RPMI7951 (cell line): Measurements from ENCODE around the gene OTOP3. TPM values are rescaled to one million over a fixed set of nuclear protein-coding genes. Genes with fewer than 3 reads are reported as not detected.
"Not testable (repeated sequence)": the region's sequence is repeated elsewhere in the genome, so short reads cannot be mapped to it uniquely, and the experiment has no call there.

ENCODE experiments used
- DNase-seq: peaks from one replicate; pipeline ENCODE4 v3.0.0-alpha.2; 2012; ENCODE audit warnings: low read depth
- total RNA-seq: library from RNA; depleted of rRNA; stranded (reverse); fragments of >200 nt; shearing (Covaris generic); gene quantifications from 2 replicates; pipeline ENCODE4 v1.2.3, GENCODE V29; 2014; rRNA removed

Gene OTOP3, protein sequence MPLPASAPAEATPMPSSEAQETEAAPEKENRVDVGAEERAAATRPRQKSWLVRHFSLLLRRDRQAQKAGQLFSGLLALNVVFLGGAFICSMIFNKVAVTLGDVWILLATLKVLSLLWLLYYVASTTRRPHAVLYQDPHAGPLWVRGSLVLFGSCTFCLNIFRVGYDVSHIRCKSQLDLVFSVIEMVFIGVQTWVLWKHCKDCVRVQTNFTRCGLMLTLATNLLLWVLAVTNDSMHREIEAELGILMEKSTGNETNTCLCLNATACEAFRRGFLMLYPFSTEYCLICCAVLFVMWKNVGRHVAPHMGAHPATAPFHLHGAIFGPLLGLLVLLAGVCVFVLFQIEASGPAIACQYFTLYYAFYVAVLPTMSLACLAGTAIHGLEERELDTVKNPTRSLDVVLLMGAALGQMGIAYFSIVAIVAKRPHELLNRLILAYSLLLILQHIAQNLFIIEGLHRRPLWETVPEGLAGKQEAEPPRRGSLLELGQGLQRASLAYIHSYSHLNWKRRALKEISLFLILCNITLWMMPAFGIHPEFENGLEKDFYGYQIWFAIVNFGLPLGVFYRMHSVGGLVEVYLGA
- total RNA-seq, result not detected in 2 replicates

DNA sequence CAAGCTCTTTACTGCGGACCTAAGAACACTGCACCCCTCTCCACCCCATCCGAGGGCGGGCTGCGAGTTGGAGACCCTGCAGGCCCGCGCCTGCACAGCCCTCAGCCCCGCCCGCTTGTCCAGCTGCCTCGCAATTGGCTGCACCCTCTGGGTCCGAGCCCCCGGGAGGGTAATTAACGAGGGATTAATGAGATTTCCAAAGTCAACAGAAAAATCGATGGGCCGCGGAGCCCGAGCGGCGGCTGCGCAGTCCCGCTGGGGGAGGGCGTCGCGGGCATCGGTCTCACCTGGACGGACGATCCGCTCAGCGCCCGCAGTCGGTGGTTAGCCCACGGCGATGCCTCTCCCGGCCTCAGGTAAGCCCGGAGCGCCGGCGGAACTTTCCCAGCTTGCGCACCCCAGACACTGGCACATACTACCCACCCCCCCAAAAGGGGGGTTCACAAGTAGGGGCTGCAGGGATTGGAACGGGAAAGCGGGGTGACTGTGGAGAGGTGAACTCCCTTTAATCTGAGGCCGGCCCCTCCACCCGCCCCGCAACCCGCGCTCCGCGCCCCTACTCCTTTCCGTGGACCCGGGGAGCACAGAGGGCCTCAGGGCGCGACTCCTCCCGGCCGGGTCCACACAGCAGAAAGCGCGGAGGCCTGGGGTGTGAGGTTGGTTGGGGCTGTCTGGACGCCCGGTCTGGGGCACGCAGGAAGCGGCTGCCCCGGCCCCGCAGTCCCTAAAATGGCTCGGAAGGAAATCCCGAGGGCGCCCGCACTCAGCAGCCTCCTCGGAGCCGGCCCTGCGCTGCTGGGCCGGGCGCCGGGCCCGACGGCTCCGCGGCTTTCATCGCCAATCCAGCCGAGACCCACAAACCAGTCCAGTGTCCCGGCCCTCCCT, at the start of gene OTOP3:
TSS of gene OTOP3 (plus strand) at position 314 of the 885 bp plus-strand sequence. CDS start at position 338, 24 bp downstream.
- no peak for DNase-seq

DNA sequence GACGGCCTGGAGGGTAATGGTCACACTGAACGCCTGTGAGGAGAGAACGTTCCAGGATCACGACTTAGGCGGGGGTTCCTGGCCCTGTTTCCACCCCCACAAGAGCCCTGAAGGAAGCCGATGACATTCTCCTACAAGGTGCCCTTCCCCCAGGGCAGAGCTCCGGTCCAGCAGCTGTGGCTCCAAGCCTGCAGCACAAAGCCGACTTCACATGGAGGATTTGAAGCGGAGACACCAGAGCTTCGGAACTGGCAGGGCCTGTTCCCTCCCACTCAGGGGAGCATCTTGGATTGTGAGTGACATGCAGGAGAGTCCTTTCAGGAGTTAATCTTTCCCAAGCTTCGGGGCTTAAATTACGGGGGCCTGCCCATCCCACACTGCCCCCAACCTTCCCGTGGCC, 47.2 kb upstream of the OTOP3 start:
- no peak for DNase-seq

DNA sequence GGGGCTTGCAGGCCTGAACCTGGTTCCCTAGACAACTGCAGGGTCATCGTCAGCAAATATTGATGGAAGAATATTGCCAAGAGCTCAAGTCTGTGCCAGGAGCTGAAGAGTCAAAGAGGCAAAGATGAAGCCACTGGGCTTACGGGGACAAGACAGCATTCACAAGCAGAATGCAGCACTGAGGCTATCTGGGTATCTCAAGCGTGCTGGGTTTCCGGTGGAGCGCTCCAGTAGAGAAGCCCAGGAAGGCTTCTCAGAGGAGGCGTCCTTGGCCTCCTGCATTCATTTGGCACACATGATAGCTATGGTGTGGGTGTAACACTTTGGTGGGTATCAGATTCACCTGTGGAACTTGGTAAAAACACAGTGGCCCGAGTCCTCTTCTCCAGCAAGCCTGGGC, 45.1 kb upstream of the OTOP3 start:
- DNase-seq, result no peak

DNA sequence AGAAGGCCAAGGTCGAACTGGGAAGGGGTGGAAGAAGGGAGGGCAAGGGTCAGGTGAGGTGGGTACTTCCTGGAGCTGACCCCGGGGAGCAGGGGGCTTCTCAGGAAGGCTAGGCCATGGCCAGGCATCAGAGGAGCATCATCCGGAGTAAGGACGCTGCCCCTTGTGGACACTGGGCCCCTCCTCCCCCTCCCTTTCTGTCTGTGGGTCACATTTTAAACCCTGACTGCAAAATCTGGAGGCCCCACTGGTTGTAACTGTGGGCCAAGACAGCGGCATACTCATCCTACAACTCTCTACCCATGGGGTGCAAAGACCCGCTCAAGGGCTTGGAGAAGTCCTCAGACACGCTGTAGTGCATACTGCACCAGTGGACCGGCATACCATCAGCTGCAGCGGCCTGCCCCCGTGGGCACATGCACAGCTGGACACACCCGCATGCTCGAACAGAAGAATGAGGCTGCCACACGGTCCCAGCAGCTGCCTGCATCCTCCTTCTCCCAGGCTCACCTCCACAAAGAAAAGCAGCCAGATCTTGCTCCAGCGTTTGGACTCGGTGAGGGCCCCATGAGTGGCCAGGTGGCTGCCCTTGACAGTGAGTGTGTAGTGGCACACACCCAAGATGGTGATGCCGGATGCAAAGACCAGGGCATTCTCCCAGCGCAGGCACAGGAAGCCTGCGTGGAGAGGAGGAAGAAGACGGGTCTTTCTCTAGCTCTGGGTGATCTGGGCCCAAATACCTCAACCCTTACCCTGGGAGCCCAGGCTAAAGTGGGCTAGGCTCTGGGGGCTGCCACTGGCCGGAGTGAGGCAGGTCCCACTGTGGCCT, 43.5 kb upstream of the OTOP3 start:
- DNase-seq, result no peak

DNA sequence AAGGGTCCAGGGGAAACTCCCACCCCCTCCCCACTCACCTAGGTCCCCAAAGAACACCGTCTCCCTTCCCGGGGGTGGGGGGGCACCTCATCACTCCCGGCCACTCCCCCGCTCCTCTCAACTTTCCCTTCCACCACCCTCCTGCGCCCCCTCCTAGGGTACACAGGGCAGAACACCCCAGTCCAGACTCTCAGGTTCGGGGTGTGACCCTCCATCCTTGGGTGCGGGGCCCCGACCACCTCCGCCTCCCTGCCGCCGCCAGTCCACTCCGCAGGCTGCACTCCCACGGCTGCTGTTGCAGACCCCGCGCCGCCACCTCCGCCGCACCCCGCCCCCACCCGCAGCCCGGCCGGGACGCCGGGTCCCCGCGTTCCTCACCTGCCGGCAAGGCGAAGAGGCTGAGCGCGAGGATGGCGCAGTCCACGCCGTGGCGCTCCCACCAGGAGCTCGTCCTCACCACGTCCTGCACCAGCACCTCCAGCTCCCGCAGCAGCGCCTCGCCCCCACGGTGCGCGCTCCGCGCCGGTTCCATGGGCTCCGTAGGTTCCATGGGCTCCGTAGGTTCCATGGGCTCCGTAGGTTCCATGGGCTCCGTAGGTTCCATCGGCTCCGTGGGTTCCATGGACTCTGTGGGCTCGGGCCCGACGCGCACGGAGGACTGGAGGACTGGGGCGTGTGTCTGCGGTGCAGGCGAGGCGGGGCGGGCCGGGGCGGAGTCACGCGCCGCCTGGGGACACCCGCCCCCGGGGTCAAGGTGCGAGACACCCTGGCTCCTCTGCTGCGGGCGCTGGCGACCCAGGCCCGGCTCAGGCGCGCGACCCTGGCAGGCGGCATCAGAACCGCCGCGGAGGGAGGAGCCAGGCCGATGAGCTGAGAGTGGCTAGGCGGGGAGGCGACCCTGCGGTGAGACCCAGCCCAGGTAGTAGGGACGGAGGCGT, 42.5 kb upstream of the OTOP3 start, which contains the start of gene FADS6:
TSS of gene FADS6 (minus strand) at position 660 of the 938 bp plus-strand sequence. CDS start at position 622, 38 bp downstream.
- no peak for DNase-seq

DNA sequence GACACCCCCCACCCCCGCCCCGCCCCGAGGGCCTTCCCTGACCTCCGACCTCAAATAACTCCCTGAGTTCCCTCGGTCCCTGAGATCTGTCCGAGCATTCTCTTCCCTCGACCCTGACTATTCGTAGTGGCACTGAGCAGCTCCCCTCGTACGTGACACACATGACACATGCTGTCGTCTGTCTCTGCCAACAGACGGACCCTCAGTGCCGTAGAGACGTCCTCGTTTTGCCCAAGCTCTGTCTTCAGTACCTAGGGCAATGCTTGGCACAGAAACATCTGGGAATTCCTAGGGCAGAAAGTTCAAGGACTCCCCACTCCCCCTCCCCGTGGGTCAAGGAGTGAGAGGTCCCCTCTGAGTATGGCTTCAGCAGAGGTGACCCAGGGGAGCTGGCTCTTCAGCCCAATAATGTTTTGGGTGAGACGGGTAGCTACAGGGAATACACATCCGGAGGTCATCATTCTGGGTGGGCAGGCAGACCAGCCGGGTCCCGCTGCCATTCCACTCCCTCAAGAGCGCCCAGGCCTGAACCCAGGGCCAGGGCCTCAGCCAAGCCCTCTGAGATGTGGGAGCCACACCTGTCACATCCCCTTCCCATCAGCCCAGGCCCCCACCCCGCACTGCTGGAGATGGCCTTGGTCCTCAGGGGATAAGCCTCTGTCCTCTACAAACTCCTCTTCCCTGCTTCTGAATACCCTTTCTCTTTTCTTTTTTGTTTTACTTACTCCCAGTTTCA, 41.6 kb upstream of the OTOP3 start:
- DNase-seq, result no peak

DNA sequence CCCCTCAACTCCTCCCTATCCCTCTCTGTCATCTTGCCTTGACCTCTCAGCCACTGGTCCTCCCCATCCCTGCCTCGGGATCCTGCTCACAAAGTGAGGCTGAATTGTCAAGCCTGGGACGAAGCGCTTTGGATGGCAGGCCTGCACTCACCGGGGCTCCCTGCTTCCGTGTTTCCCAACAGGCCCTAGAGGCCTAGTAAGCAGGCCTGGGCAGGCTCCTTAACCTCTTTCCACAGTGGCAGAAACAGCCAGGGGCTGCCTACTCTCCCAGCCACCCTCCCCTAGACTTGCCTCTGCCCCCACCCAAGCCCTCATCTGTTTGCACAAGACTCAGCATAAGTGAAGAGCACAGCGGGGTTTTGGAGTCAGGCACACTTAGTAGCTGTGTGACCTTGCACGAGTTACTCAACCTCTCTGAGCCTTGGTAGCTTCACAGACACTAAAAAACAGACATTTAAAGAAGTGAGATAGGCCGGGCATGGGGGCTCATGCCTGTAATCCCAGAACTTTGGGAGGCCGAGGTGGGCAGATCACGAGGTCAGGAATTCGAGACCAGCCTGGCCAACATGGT, 37.2 kb upstream of the OTOP3 start:
- no peak for DNase-seq

DNA sequence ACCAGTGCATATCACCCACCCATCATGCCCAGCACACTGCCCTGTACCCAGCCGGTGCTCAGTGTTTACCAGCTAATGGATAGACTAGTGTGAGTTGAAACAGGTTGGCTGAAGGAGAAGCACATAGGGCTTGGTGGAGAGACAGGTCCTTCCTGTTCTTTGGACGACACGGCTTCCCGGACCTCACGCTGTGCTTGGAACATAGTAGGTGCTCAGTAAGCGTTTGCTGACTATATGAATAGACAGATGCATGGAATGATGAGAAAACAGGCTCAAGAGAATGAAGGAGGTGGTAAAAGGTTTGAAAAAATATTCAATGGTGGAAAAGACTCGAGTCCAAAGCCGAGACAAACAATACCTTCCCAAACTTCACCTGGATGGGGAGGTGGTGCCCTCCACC, 35.5 kb upstream of the OTOP3 start:
- no peak for DNase-seq

DNA sequence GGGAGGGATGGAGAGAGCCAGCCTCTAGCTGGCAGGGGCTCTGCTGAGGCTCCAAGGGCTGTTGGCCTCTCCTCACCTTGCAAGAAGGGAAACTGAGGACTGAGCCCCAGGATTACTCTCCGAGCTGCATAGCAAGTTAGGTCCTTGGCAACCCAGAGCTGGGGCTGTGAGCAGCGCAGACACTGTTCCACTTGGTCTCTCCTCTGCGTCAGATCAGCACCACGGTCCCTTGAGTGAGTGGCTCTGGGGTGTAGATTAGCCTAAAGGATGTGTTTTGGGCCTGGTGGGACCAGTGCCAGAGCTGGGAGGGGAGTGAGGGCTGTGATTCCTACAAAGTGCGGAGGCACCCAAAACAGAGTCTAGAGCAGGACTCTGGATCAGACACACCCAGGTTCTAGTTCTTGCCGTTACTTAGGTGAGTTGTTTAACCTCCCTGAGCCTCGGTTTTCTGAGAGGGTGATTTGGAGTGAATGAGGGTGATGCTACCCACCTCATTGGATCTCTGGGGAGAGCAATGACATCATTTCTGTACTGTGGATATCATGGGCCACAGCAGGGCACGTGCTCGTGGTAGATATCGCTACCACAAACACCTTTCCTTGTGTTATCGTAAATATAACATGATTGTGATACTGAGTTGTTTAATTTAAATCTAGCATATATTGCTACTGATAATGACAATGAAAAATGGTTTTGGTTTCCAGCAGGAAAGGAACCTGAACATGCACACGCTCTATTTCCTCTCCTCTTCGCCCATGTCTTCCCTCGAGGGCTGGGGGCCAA, 34.2 kb upstream of the OTOP3 start:
- no peak for DNase-seq

DNA sequence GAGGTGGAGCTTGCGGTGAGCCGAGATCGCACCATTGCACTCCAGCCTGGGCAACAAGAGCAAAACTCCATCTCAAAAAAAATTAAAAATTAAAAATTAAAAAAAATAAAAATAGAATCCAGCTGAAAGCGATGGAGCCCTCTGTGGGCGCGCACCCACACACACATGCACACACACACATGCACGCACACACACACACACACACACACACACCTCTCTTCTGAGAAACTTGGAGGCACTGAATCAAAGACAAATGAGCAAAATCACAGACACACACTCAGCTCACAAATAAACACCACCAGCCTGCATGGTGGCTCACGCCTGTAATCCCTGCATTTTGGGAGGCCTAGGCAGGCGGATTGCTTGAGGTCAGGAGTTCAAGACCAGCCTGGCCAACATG, 32.7 kb upstream of the OTOP3 start:
- no peak for DNase-seq

DNA sequence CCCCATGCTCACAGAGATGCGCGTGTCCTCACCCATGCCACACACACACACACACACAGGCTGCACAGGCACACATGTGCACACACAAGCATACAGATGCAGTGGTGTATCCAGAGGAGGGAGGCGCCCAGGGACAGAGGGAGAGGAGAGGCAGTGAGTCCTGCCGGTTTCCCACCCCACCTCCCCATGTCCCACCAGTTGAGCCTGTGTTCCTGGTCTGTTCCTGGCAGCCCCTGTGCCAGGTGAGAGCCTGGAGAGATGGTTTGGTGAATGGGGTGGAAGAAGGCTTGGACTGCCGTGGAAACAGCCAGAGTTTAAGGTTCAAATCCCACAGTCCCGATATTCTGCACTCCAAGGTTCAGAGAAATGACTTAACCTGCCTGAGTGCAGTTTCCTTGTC, 32.0 kb upstream of the OTOP3 start:
- no peak for DNase-seq

DNA sequence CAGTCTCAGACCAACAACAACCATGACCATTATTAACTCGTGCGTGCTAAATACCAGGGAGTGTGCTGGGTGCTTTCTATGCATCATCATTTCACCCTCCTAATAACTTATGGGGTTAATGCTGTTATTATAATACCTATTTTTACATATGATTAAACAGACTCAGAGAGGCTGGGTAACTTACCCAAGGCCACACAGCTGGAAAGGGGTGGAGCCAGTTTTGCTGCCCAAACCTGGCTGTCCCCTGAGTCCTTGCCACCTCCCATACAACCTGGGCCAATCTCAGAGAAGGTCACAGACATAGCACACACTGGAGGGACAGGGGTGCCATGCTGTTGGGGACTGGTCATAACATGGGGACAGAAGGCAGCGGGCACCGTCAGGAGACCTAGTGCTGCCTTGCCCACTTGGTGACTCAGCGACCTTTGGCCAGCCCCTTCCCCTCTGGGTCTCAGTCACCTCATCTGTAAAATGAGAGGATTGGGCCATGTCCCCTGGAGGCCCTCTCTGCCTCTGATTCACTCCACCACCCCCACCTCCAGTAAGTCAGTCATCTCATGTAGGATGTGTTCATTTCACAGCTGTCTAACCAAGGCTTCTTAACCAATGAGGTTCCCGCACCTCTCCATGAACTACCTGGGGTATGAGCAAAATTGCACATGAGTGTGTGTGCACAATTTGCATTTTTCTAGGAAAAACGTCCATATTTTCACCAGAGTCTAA, 30.9 kb upstream of the OTOP3 start:
- DNase-seq, result no peak

DNA sequence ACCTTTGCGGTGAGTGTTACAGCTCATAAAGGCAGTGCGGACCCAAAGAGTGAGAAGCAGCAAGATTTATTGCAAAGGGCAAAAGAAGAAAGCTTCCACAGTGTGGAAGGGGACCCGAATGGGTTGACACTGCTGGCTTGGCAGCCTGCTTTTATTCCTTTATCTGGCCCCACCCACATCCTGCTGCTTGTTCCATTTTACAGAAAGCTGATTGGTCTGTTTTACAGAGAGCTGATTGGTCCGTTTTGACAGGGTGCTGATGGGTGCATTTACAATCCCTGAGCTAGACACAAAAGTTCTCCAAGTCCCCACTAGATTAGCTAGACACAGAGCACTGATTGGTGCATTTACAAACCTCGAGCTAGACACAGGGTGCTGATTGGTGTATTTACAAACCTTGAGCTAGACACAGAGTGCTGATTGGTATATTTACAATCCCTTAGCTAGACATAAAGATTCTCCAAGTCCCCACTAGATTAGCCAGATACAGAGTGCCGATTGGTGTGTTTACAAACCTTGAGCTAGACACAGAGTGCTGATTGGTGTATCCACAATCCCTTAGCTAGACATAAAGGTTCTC, 29.4 kb upstream of the OTOP3 start:
- DNase-seq, result not testable (repeated sequence)

DNA sequence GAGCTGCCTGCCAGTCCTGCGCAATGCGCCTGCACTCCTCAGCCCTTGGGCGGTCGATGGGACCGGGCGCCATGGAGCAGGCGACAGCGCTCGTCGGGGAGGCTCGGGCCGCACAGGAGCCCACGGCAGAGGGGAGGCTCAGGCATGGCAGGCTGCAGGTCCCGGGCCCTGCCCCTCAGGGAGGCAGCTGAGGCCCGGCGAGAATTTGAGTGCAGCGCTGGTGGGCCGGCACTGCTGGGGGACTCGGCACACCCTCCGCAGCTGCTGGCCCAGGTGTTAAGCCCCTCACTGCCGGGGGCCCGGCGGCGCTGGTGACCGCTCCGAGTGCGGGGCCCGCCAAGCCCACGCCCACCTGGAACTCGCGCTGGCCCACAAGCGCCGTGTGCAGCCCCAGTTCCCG, 28.7 kb upstream of the OTOP3 start:
- no peak for DNase-seq

DNA sequence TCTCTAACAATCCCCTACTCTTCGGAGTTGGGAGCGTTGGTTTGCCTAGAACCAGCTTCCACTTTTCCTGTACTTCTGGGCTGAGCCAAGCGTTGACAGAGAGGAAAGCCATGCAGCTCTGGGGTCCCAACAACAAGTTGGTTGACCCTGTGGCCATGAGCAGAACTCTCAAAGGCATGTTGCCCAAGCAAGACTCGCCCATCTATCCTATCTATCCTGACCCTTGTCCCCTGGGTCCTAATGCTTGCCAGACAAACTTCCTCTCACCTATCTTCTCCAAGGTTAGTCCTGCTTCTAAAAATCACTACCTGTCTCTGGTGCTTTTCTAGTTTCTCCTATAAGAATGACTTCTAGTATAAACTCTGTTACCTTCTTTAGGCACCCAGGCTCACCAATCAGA, 26.6 kb upstream of the OTOP3 start:
- not testable (repeated sequence) for DNase-seq

DNA sequence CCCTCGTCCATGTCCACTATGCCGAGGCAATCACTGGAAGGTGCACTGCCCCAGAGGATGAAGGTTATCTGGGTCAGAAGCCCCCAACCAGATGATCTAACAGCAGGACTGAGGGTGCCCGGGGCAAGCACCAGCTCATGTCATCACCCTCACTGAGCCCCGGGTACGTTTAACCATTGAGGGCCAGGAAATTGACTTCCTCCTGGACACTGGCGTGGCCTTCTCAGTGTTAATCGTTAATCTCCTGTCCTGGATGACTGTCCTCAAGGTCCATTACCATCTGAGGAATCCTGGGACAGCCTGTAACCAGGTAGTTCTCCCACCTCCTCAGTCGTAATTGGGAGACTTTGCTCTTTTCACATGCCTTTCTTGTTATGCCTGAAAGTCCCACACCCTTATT, 24.3 kb upstream of the OTOP3 start:
- DNase-seq, result not testable (repeated sequence)

DNA sequence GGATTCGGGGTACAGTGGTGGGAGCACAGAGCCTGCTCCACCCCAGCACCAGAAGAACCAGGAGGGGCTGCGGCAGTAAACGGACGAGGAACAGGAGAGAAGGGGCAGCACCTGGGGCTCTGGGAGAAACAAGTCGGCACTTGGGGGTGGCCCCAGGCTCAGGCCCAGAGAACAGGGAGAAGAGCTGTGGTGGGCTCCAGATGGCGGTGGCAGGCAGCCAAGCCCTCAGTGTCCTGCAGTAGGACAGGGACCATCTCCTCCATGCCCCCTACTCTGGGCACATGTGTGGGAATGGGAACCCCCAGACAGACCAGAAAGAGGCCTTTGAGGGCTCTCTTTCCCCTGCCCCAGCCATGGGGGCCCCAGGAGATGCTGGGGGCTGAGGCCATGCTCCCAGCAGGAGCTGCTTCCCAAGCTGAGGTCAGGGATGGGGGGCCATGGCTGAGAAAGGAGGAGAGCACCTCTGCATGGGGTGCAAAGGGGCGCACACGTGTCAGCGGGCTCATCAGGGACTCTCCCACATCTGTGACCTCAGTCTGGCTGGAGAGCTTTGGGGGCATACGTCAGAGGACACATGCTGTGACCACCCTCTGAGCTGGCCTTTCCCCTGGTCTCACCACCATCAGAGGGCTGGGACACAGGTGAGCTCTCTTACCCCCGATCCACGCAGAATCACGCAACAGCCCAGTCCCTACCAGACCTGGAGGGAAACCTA, 19.4 kb upstream of the OTOP3 start:
- no peak for DNase-seq
